IPS-15b (cell line): ENCODE data around the gene GALNT10.

Experiments used
- H3K27me3 ChIP-seq: one replicate; pipeline ENCODE4 v1.6.1; 2013; ENCODE audit warnings: low read length; ENCODE audit not compliant: control insufficient read depth, insufficient read depth
- H3K36me3 ChIP-seq: one replicate; pipeline ENCODE4 v1.6.1; 2013; ENCODE audit warnings: low read length; ENCODE audit not compliant: control insufficient read depth, insufficient read depth
- H3K4me1 ChIP-seq: one replicate; pipeline ENCODE4 v1.6.1; 2013; ENCODE audit warnings: mild to moderate bottlenecking, low read length; ENCODE audit not compliant: control insufficient read depth, insufficient read depth
- H3K4me3 ChIP-seq: one replicate; pipeline ENCODE4 v1.5.1; 2013; ENCODE audit warnings: low read depth, low read length
- H3K9ac ChIP-seq: one replicate; pipeline ENCODE4 v1.6.1; 2013; ENCODE audit warnings: low read depth, mild to moderate bottlenecking, low read length
- H3K9me3 ChIP-seq: one replicate; pipeline ENCODE4 v1.6.1; 2013; ENCODE audit warnings: mild to moderate bottlenecking, low read length; ENCODE audit not compliant: control insufficient read depth, insufficient read depth

The GALNT10 gene

DNA sequence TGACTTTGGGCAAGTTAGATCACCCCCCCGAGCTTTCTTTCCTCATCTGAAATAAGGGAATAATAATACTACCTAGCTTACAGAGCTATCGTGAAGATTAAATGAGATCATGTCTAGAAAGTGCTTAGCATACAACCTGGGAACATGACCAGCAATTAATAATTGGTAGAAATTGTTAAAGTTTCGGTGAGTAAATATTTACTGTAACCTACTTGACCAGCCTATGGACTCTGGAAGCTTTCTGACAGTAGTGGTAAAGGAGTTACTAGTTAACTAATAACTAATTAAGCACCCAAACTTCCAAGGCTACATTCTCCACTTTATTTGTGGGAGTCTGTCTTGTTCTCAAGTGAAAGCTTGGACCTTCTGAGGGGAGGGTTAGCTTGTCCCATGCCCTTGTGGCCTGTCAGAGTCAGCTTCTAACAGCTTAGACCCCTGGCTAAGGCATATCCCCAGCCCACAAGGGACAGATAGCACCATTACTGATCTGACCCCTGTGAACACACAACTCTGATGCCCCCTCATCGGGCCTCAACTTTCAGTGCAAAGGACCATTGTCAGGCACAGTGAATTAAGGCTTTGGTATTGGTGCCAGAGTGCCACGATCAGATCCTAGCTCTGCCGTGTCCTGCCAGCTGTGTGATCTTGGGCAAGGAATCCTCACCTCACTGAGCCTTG is 196.6 kb downstream of the GALNT10 start:
- Histone ChIP-seq H3K4me1 (peaks cover 3% of the 10 kb centered on the region), H3K9ac (no peak overlapping the region), H3K9me3 (no peaks in the 10 kb centered on the region), H3K27me3 (no peaks in the 10 kb centered on the region), H3K4me3 (no peak overlapping the region), H3K36me3 (no peaks in the 10 kb centered on the region)

DNA sequence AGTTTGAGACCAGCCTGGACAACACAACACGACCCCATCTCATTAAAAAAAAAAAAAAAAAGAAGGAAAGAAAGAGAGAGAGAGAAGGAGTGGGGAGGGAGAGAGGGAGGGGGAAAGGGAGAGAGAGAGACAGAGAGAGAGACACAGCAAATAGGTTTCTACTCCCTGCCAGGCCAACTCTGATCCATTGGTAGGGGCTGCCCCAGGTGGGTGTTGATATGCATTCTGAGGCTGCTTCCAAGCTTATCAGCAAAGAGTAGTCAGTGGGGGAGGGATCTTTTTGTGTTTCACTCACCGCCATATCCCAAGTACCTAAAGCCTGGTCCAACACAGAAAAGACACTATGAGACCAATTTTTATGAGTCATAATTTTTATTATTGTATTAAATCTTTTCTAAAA is 198.3 kb downstream of the GALNT10 start:
- Histone ChIP-seq H3K4me3 (no peak overlapping the region), H3K27me3 (no peaks in the 10 kb centered on the region), H3K36me3 (no peaks in the 10 kb centered on the region), H3K9me3 (no peaks in the 10 kb centered on the region), H3K9ac (no peak overlapping the region), H3K4me1 (peaks cover 3% of the 10 kb centered on the region)

GRCh38 chr5:154390096-154390495 is 199.6 kb downstream of the GALNT10 start:
- Histone ChIP-seq H3K27me3 (no peaks in the 10 kb centered on the region), H3K4me3 (no peak overlapping the region), H3K4me1 (no peaks in the 10 kb centered on the region), H3K36me3 (no peaks in the 10 kb centered on the region), H3K9ac (no peak overlapping the region), H3K9me3 (no peaks in the 10 kb centered on the region)

- H3K9ac ChIP-seq: no peak overlapping the region
- H3K4me1 ChIP-seq: peaks cover 1% of the 10 kb centered on the region
- H3K4me3 ChIP-seq: no peak overlapping the region
- H3K27me3 ChIP-seq: no peaks in the 10 kb centered on the region
- no peaks in the 10 kb centered on the region for H3K9me3 ChIP-seq
- no peaks in the 10 kb centered on the region for H3K36me3 ChIP-seq
These were observed 200.3 kb downstream of the GALNT10 start for GRCh38 chr5:154390746-154391359.

- Histone ChIP-seq H3K36me3 (no peaks in the 10 kb centered on the region), H3K9ac (no peak overlapping the region), H3K27me3 (no peaks in the 10 kb centered on the region), H3K9me3 (no peaks in the 10 kb centered on the region), H3K4me1 (peaks cover 5% of the 10 kb centered on the region), H3K4me3 (no peak overlapping the region)
These were observed 201.3 kb downstream of the GALNT10 start for GRCh38 chr5:154391788-154392187.

GRCh38 chr5:154393850-154394249 is 203.3 kb downstream of the GALNT10 start:
- H3K9ac ChIP-seq: no peak overlapping the region
- H3K27me3 ChIP-seq: no peaks in the 10 kb centered on the region
- H3K4me3 ChIP-seq: no peak overlapping the region
- no peaks in the 10 kb centered on the region for H3K9me3 ChIP-seq
- peaks cover 5% of the 10 kb centered on the region for H3K4me1 ChIP-seq
- no peaks in the 10 kb centered on the region for H3K36me3 ChIP-seq

DNA sequence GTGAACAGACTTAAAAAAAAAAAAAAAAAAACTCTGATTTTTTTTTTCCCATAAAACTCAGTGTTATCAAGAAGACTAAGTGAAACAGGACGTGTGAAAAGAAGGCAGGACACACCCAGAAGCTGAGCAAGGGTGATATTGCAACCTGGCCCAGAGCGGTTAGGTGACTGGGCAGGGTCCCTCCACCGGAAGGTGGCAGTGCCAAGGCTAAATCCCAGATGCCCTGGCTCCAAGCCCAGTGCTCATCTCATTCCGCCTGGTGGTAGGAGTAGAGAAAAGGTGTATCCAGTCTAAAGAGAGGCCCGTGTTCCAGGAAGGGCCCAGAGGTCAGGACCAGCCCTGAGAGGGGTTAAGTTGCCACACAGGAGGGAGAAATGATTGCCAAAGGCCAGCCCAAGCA is 203.8 kb downstream of the GALNT10 start:
- Histone ChIP-seq H3K36me3 (no peaks in the 10 kb centered on the region), H3K4me1 (peaks cover 5% of the 10 kb centered on the region), H3K9ac (no peak overlapping the region), H3K27me3 (no peaks in the 10 kb centered on the region), H3K9me3 (no peaks in the 10 kb centered on the region), H3K4me3 (no peak overlapping the region)

- Histone ChIP-seq H3K4me3 (no peak overlapping the region), H3K36me3 (no peaks in the 10 kb centered on the region), H3K9ac (no peak overlapping the region), H3K9me3 (no peaks in the 10 kb centered on the region), H3K4me1 (peaks cover 5% of the 10 kb centered on the region), H3K27me3 (no peaks in the 10 kb centered on the region)
These were observed 205.0 kb downstream of the GALNT10 start for GRCh38 chr5:154395407-154396106.

DNA sequence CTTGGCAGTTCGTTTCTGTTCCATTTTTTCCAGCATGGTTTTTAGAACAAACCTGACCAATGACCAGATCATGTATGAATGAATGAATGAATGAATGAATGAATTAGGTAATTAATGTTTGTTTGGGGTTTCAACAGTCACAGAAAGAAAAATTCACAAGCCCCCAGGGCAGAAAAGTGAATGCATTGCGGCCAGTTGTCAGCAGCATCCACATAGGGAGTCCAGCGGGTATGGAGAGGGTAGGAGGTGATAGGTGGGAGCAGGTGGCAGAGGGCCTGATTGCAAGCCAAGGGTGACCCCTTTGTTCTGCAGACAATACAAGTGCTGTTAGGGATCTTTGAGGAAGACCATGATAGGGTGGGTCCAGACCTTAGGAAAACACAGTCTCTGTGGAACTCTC is 205.6 kb downstream of the GALNT10 start:
- Histone ChIP-seq H3K9me3 (no peaks in the 10 kb centered on the region), H3K4me3 (no peak overlapping the region), H3K36me3 (no peaks in the 10 kb centered on the region), H3K9ac (no peak overlapping the region), H3K4me1 (peaks cover 5% of the 10 kb centered on the region), H3K27me3 (no peaks in the 10 kb centered on the region)

GRCh38 chr5:154397652-154398406 is 207.3 kb downstream of the GALNT10 start:
- Histone ChIP-seq H3K4me1 (peaks cover 5% of the 10 kb centered on the region), H3K36me3 (no peaks in the 10 kb centered on the region), H3K9ac (no peak overlapping the region), H3K4me3 (no peak overlapping the region), H3K27me3 (no peaks in the 10 kb centered on the region), H3K9me3 (no peaks in the 10 kb centered on the region)

DNA sequence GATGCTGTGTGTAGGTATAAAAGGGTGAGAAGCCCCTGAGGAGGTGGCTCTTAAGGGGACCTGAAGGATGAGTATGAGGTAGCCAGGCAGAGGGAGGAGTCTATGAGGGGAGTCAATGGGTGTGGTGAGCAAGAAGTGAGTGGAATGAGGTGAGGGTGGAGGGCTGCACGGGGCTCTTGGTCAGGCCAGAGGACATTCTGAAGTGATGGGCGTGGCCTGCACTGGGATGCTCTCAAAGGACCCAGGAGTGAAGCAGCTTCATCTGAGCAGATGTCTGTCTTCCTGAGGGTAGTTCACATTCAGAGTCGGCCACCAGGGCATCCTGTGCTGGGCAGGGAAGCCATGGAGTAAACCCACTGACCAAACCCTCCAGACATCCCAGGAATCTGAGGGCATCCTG is 210.1 kb downstream of the GALNT10 start:
- no peak overlapping the region for H3K4me3 ChIP-seq
- no peaks in the 10 kb centered on the region for H3K27me3 ChIP-seq
- peaks cover 10% of the 10 kb centered on the region for H3K4me1 ChIP-seq
- no peaks in the 10 kb centered on the region for H3K36me3 ChIP-seq
- no peak overlapping the region for H3K9ac ChIP-seq
- no peaks in the 10 kb centered on the region for H3K9me3 ChIP-seq
